Measurements from ENCODE around the gene PDSS1. TPM values are rescaled to one million over a fixed set of nuclear protein-coding genes. Genes with fewer than 3 reads are reported as not detected.
A peak's percentile ranks its signal among the peaks of the same experiment; 100 is the strongest.

Gene PDSS1
- total and polyA plus RNA-seq, 2 of the 13 experiments (the other 11 are each of a cell fraction or from before 2014, with no cell fraction given): 18.7 to 19.3 TPM

GRCh38 chr10:26733750-26734568, 36.5 kb downstream of the PDSS1 start:
- ATAC-seq: peak; percentile 98
- no TSS peak for BruUV-seq (replicated peaks)
- Histone ChIP-seq H3K4me1 (ENCODE audit: insufficient read depth, low read length) (peaks cover 52% of the 10 kb centered on the region), H3K79me2 (ENCODE audit: insufficient read depth, low read length) (no peaks in the 10 kb centered on the region), H3K9ac (ENCODE audit: insufficient read depth, low read depth, low read length) (peak overlapping the region; percentile 75), H3K36me3 (replicated peaks in 1 of 2; ENCODE audit: control insufficient read depth in 1 of 2, insufficient read depth in 2 of 2, low read length in 2 of 2) (peaks cover 7 to 26% of the 10 kb centered on the region in 2 experiments; a peak in 3 of 5 replicates), H3K27ac (ENCODE audit: extremely low read length, insufficient read depth, low read length) (peak overlapping the region; percentile 93), H4K20me1 (ENCODE audit: insufficient read depth, low read length) (no peaks in the 10 kb centered on the region), H3K4me3 (replicated peaks in 1 of 3; ENCODE audit: insufficient read depth in 1 of 3, low read depth in 2 of 3, low read length in 3 of 3) (peak overlapping the region in 2 of 3 experiments; percentile 27 to 43; a peak in 2 of 6 replicates), H3K27me3 (ENCODE audit: control insufficient read depth in 1 of 2, insufficient read depth in 2 of 2, low read length in 2 of 2) (no peaks in the 10 kb centered on the region), H2AFZ (ENCODE audit: low read length) (no peak overlapping the region), H3K9me3 (ENCODE audit: low read length) (no peaks in the 10 kb centered on the region), H3K4me2 (ENCODE audit: low read depth, low read length) (peak overlapping the region; percentile 75)
- in situ Hi-C loops (cut with HindIII; ENCODE audit: extremely low pct_ligation_motif_present, low pct_unique_long_range_greater_than_20kb): no loop called here
- 45% methylated on average over 8 of the region's 14 CpGs for WGBS (ENCODE audit: low lambda C conversion rate)
- peak; percentile 97 for DNase-seq (ENCODE audit: low spot score)
- ChIA-PET CTCF (ENCODE audit: low intra/inter-chr PET ratio, low total read pairs) (no interaction called here), POLR2A (interaction anchor here (1.0 to 1.7 kb wide), 2 partner anchors 8 to 127 kb away, joined by 4 to 5 read pairs; no protein-coding TSS in a partner anchor)
- FAIRE-seq: peak; percentile 99
- intact Hi-C loops (cut with micrococcal nuclease; ENCODE audit: unreplicated experiment): loop anchor here (2.0 kb wide), 1 partner anchor 127 kb away; the partner anchor contains the start of gene ABI1
- TF ChIP-seq HNF4G (IDR thresholded peaks at IDR 0.05; ENCODE audit: borderline replicate concordance, low read depth, low read length) (peak; percentile 97), HNF4G (CRISPR knock-in tag; IDR thresholded peaks at IDR 0.05; ENCODE audit: borderline replicate concordance, low read depth) (peak; percentile 99), ATAD3A (CRISPR knock-in tag; IDR thresholded peaks at IDR 0.05) (no peak), GLI4 (CRISPR knock-in tag; IDR thresholded peaks at IDR 0.05; ENCODE audit: borderline replicate concordance) (no peak), DR1 (CRISPR knock-in tag; IDR thresholded peaks at IDR 0.05) (no peak), ZNF574 (CRISPR knock-in tag; IDR thresholded peaks at IDR 0.05) (peak; percentile 72), TFDP1 (CRISPR knock-in tag; IDR thresholded peaks at IDR 0.05; ENCODE audit: borderline replicate concordance) (peak; percentile 37; the same call in 1 of the 2 replicates), HNF1B (CRISPR knock-in tag; IDR thresholded peaks at IDR 0.05) (peak; percentile 78), ZFP90 (CRISPR knock-in tag; IDR thresholded peaks at IDR 0.05; ENCODE audit: borderline replicate concordance) (peak; percentile 36; the same call in 1 of the 2 replicates), POLR2A (IDR thresholded peaks at IDR 0.05; ENCODE audit: insufficient read depth in 1 of 2, low read depth in 2 of 2, low read length in 2 of 2) (peak; percentile 45 to 48; a peak in 3 of 4 replicates), ZMYM4 (CRISPR knock-in tag; IDR thresholded peaks at IDR 0.05) (peak; percentile 93), HNRNPK (IDR thresholded peaks at IDR 0.05; ENCODE audit: low read depth, low read length, poor library complexity, severe bottlenecking) (no peak), NCOA1 (CRISPR knock-in tag; IDR thresholded peaks at IDR 0.05) (no peak), CEBPB (IDR thresholded peaks at IDR 0.05; ENCODE audit: borderline replicate concordance, low read depth, low read length) (no peak), DPF2 (CRISPR knock-in tag; IDR thresholded peaks at IDR 0.05; ENCODE audit: borderline replicate concordance, low read depth) (peak; percentile 68; the same call in 1 of the 2 replicates), MAFG (CRISPR knock-in tag; IDR thresholded peaks at IDR 0.05) (no peak), AHR (CRISPR knock-in tag; IDR thresholded peaks at IDR 0.05) (no peak; the same call in 1 of the 2 replicates), ZNF264 (CRISPR knock-in tag; IDR thresholded peaks at IDR 0.05) (peak; percentile 98), ZNF644 (CRISPR knock-in tag; IDR thresholded peaks at IDR 0.05; ENCODE audit: low read depth) (peak; percentile 93)

All from HepG2 (cell line).